SK-N-SH (cell line): ENCODE measurements around the gene SEMA4G. TPM values are rescaled to one million over a fixed set of nuclear protein-coding genes. Genes with fewer than 3 reads are reported as not detected.

Experiments
- CTCF ChIA-PET: fragments of 300-600, 350-600 bp; formaldehyde crosslinking; extraction: SDS; loops from one replicate; lab custom pipeline; 2021; lab: Yijun Ruan, JAX
- POLR2A ChIA-PET: fragments of 350-600 bp; sonication (Branson Sonifier 250); formaldehyde crosslinking; extraction: SDS; loops from one replicate; lab custom pipeline; 2020; ENCODE audit warnings: antibody characterized with exemption, inconsistent platforms; lab: Yijun Ruan, JAX
- DNase-seq: peaks from one replicate; pipeline ENCODE4 v3.0.0; 2012
- H2AFZ ChIP-seq: fragments of 200-600 bp; sonication (generic); 2 replicates; pipeline ENCODE4 v1.8.1; 2016; ENCODE audit warnings: antibody characterized with exemption, mild to moderate bottlenecking, low read depth
- H3F3A ChIP-seq: fragments of 200-600 bp; sonication (generic); replicated peaks from 2 replicates; pipeline ENCODE3; 2016; ENCODE audit warnings: antibody characterized with exemption, mild to moderate bottlenecking; ENCODE audit not compliant: insufficient read depth
- H3K27ac ChIP-seq, 2 experiments: fragments of 200-500 bp in 1 of 2; fragments of 200-600 bp in 1 of 2; sonication (Bioruptor generic) in 1 of 2; sonication (generic), shearing (Covaris generic) in 1 of 2; 2 replicates each; pipeline versions ENCODE4 v1.5.1 to v1.6.1; 2014 to 2016; ENCODE audit warnings: low read depth in 2 of 2, inconsistent platforms in 1 of 2, low read length in 1 of 2, mild to moderate bottlenecking in 1 of 2, mixed read lengths in 1 of 2
- H3K27me3 ChIP-seq: fragments of 200-600 bp; sonication (generic), shearing (Covaris generic); 2 replicates; pipeline ENCODE4 v1.6.1; 2016; ENCODE audit warnings: mixed run types; ENCODE audit not compliant: insufficient read depth
- H3K36me3 ChIP-seq, 2 experiments: fragments of 200-500 bp in 1 of 2; fragments of 200-600 bp in 1 of 2; sonication (Bioruptor generic) in 1 of 2; sonication (generic) in 1 of 2; replicated peaks in 1 of 2; 2 replicates each; pipeline versions ENCODE3 to v1.5.1; 2014 to 2016; ENCODE audit warnings: low read length in 1 of 2, mild to moderate bottlenecking in 1 of 2; ENCODE audit not compliant: insufficient read depth in 2 of 2, control insufficient read depth in 1 of 2
- H3K4me1 ChIP-seq, 2 experiments: fragments of 200-500 bp in 1 of 2; fragments of 200-600 bp in 1 of 2; sonication (Bioruptor generic) in 1 of 2; sonication (generic), shearing (Covaris generic) in 1 of 2; 2 replicates each; pipeline versions ENCODE4 v1.5.1 to v1.6.1; 2014 to 2016; ENCODE audit warnings: low read depth in 1 of 2, low read length in 1 of 2, mixed run types in 1 of 2; ENCODE audit not compliant: insufficient read depth in 2 of 2, control insufficient read depth in 1 of 2
- H3K4me2 ChIP-seq: fragments of 200-600 bp; sonication (generic), shearing (Covaris generic); 2 replicates; pipeline ENCODE4 v1.6.1; 2017; ENCODE audit warnings: mixed run types
- H3K4me3 ChIP-seq, 2 experiments: fragments of 200-500 bp in 1 of 2; fragments of 200-600 bp in 1 of 2; sonication (Bioruptor generic) in 1 of 2; sonication (generic), shearing (Covaris generic) in 1 of 2; 2 replicates each; pipeline versions ENCODE4 v1.5.1 to v1.8.1; 2014 to 2016; ENCODE audit warnings: low read depth in 2 of 2, inconsistent platforms in 1 of 2, low read length in 1 of 2, mild to moderate bottlenecking in 1 of 2, mixed read lengths in 1 of 2, moderate library complexity in 1 of 2
- H3K79me2 ChIP-seq: fragments of 200-600 bp; sonication (generic); 2 replicates; pipeline ENCODE4 v1.8.1; 2017; ENCODE audit warnings: mild to moderate bottlenecking; ENCODE audit not compliant: insufficient read depth
- H3K9ac ChIP-seq: fragments of 200-600 bp; sonication (generic); 2 replicates; pipeline ENCODE4 v1.6.1; 2017; ENCODE audit warnings: mixed run types
- H3K9me2 ChIP-seq: fragments of 200-600 bp; sonication (generic); 2 replicates; pipeline ENCODE4 v1.6.1; 2017; ENCODE audit warnings: mixed run types
- H3K9me3 ChIP-seq: fragments of 200-600 bp; sonication (generic); 2 replicates; pipeline ENCODE4 v1.6.1; 2017; ENCODE audit warnings: mixed run types, mild to moderate bottlenecking, moderate library complexity
- H4K20me1 ChIP-seq: fragments of 200-600 bp; sonication (generic); 2 replicates; pipeline ENCODE4 v1.6.1; 2017; ENCODE audit warnings: mild to moderate bottlenecking, mixed run types; ENCODE audit not compliant: insufficient read depth
- EZH2phosphoT487 ChIP-seq: fragments of 200-600 bp; sonication (generic); IDR thresholded peaks from 2 replicates; pipeline ENCODE4 v1.6.1; 2017; ENCODE audit warnings: low read depth, mixed run types, mild to moderate bottlenecking, antibody characterized with exemption, moderate library complexity, borderline replicate concordance
- GATA2 ChIP-seq: sonication (generic); formaldehyde crosslinking; IDR thresholded peaks from 2 replicates; pipeline ENCODE4 v1.5.0; 2020; ENCODE audit warnings: mild to moderate bottlenecking, missing genetic modification reagents
- MXI1 ChIP-seq: IDR thresholded peaks from 2 replicates; pipeline ENCODE4 v1.6.1; 2012; ENCODE audit warnings: mild to moderate bottlenecking, low read depth, low read length, improper control_type of control experiment
- POLR2AphosphoS5 ChIP-seq: IDR thresholded peaks from 2 replicates; pipeline ENCODE4 v1.6.1; 2012; ENCODE audit warnings: low read depth, low read length
- RAD21 ChIP-seq: IDR thresholded peaks from 2 replicates; pipeline ENCODE4 v1.6.1; 2012; ENCODE audit warnings: mild to moderate bottlenecking, low read length
- SMC3 ChIP-seq: IDR thresholded peaks from 2 replicates; pipeline ENCODE4 v1.6.1; 2012; ENCODE audit warnings: low read depth, low read length, improper control_type of control experiment
- TEAD4 ChIP-seq: IDR thresholded peaks from 2 replicates; pipeline ENCODE4 v1.4.0; 2012; ENCODE audit warnings: mild to moderate bottlenecking, borderline replicate concordance; ENCODE audit not compliant: insufficient read depth
- USF1 ChIP-seq: IDR thresholded peaks from 2 replicates; pipeline ENCODE4 v1.4.0; 2012; ENCODE audit warnings: low read depth, borderline replicate concordance
- USF2 ChIP-seq: fragments of 150-350 bp; IDR thresholded peaks from 2 replicates; pipeline ENCODE4 v1.6.1; 2017; ENCODE audit warnings: antibody characterized with exemption, low read length, low read depth, borderline replicate concordance
- WGBS: methylation state at CpG from one replicate; pipeline ENCODE4 v1.1.6; 2017; ENCODE audit warnings: low lambda C conversion rate; 5-methylcytosine and 5-hydroxymethylcytosine counted together
- polyA plus RNA-seq, 3 experiments: library from polyadenylated mRNA; depleted of rRNA; stranded (reverse); fragments of >200 nt; gene quantifications; 2 replicates each; pipeline ENCODE4 v1.2.3, GENCODE V29; 2012

Gene SEMA4G
- polyA plus RNA-seq, 1 of the 3 experiments (the other 2 are of a cell fraction): 16.2 TPM

DNA sequence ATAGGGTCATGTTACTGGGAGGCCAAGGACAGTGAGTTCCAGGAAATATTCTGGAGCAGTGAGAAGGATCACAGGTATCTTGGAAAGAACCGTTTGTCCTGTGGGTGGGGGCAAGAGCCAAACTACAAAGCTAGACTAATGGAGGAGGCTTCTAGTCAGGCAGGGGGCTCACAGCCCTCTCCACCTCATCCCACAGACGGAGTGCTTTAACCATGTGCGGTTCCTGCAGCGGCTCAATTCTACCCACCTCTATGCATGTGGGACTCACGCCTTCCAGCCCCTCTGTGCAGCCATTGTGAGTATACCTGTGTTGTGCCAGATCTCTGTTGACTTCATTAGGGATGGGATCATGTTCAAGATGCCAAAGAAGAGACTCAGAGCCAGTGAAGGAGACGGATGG is 8.1 kb downstream of the SEMA4G start:
- 87% methylated on average over 6 of the region's 6 CpGs for WGBS
- no peaks in the 10 kb centered on the region for H3K9me2 ChIP-seq
- CTCF ChIA-PET: interaction anchor here (1.0 kb wide), 1 partner anchor 16 kb away, joined by 5 read pairs; no protein-coding TSS in a partner anchor

GRCh38 chr10:100978121-100978900 is 9.0 kb downstream of the SEMA4G start:
- H3K9me2 ChIP-seq: no peaks in the 10 kb centered on the region
- no peaks in the 10 kb centered on the region for H3K27me3 ChIP-seq
- H3K79me2 ChIP-seq: no peaks in the 10 kb centered on the region
- no peak overlapping the region for H3K4me2 ChIP-seq
- no peak for DNase-seq
- POLR2A ChIA-PET: no interaction called here
- no peaks in the 10 kb centered on the region for H3K9me3 ChIP-seq
- H3K27ac ChIP-seq: no peak overlapping the region
- H3K9ac ChIP-seq: no peak overlapping the region
- no peaks in the 10 kb centered on the region for H3K4me1 ChIP-seq
- H4K20me1 ChIP-seq: no peaks in the 10 kb centered on the region
- H3K36me3 ChIP-seq: peaks cover 3 to 24% of the 10 kb centered on the region in 2 experiments
- H3K4me3 ChIP-seq: no peak overlapping the region
- TF ChIP-seq GATA2 (CRISPR knock-in tag) (no peak), RAD21 (no peak), MXI1 (no peak), USF1 (no peak), USF2 (no peak), TEAD4 (no peak), EZH2phosphoT487 (no peak)
- H3F3A ChIP-seq: no peaks in the 10 kb centered on the region
- CTCF ChIA-PET: no interaction called here
- H2AFZ ChIP-seq: no peak overlapping the region
- WGBS: 86% methylated on average over 9 of the region's 13 CpGs

More for the DNA sequence above, 8.1 kb downstream of the SEMA4G start:
- no peak overlapping the region for H3K4me3 ChIP-seq
- no peaks in the 10 kb centered on the region for H3K4me1 ChIP-seq
- POLR2A ChIA-PET: no interaction called here
- no peak for DNase-seq
- no peak overlapping the region for H3K4me2 ChIP-seq
- H3K9me3 ChIP-seq: no peaks in the 10 kb centered on the region
- H2AFZ ChIP-seq: no peak overlapping the region
- H4K20me1 ChIP-seq: no peaks in the 10 kb centered on the region
- no peak overlapping the region for H3K27ac ChIP-seq
- H3K79me2 ChIP-seq: no peaks in the 10 kb centered on the region
- H3K27me3 ChIP-seq: no peaks in the 10 kb centered on the region
- H3K9ac ChIP-seq: no peak overlapping the region
- H3K36me3 ChIP-seq: peaks cover 3 to 19% of the 10 kb centered on the region in 2 experiments
- 0 out of 2 replicates have a peak, but pooled peaks have one; percentile 6 for TF ChIP-seq POLR2AphosphoS5
- TF ChIP-seq SMC3: no peak
- TF ChIP-seq, all 33 proteins: peak for 1
- H3F3A ChIP-seq: no peaks in the 10 kb centered on the region

DNA sequence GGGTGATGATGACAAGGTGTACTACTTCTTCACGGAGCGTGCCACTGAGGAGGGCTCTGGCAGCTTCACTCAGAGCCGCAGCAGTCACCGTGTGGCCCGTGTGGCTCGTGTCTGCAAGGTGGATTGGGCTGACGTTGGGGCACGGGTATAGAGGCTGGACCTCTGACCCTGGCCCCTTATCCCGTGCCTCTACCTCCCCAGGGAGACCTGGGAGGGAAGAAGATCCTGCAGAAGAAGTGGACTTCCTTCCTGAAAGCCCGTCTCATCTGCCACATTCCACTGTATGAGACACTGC is 9.5 kb downstream of the SEMA4G start:
- no peak overlapping the region for H3K4me3 ChIP-seq
- no CpG with 5 or more reads among the region's 10 CpGs for WGBS
- H3F3A ChIP-seq: no peaks in the 10 kb centered on the region
- H3K36me3 ChIP-seq: peaks cover 3 to 26% of the 10 kb centered on the region in 2 experiments
- no peaks in the 10 kb centered on the region for H3K9me2 ChIP-seq
- TF ChIP-seq USF2: no peak
- CTCF ChIA-PET: no interaction called here
- H2AFZ ChIP-seq: no peak overlapping the region
- H3K79me2 ChIP-seq: no peaks in the 10 kb centered on the region
- no peaks in the 10 kb centered on the region for H4K20me1 ChIP-seq
- no peaks in the 10 kb centered on the region for H3K4me1 ChIP-seq
- H3K9me3 ChIP-seq: no peaks in the 10 kb centered on the region
- H3K27me3 ChIP-seq: no peaks in the 10 kb centered on the region
- DNase-seq: no peak
- no peak overlapping the region for H3K4me2 ChIP-seq
- H3K27ac ChIP-seq: no peak overlapping the region
- POLR2A ChIA-PET: no interaction called here
- H3K9ac ChIP-seq: no peak overlapping the region
